Measurements from ENCODE around the gene COMMD10. TPM values are rescaled to one million over a fixed set of nuclear protein-coding genes. Genes with fewer than 3 reads are reported as not detected.
A peak's percentile ranks its signal among the peaks of the same experiment; 100 is the strongest.

COMMD10 gene
- total RNA-seq, 3 donors from 2014 or later (not counting 1 experiment from before 2014, with no cell fraction given): 28.7 to 41.1 (median 35.1) TPM

- no peaks in the 10 kb centered on the region for H3K27me3 Mint-ChIP-seq (ENCODE audit: low read depth in 2 of 2)
- ATAC-seq: no peak
- Histone ChIP-seq H3K36me3 (ENCODE audit: control insufficient read depth, insufficient read depth, low read length) (peaks cover 2% of the 10 kb centered on the region), H3K9me3 (ENCODE audit: control insufficient read depth, insufficient read depth, low read length) (no peaks in the 10 kb centered on the region), H3K4me1 (ENCODE audit: control insufficient read depth, insufficient read depth, low read length) (peaks cover 3% of the 10 kb centered on the region), H3K27me3 (ENCODE audit: control insufficient read depth, insufficient read depth, low read length) (no peaks in the 10 kb centered on the region), H3K4me3 (ENCODE audit: low read length) (no peak overlapping the region), H3K27ac (ENCODE audit: low read length) (no peak overlapping the region)
- DNase-seq: no peak
- peaks cover 9 to 12% of the 10 kb centered on the region in 2 donors for H3K4me1 Mint-ChIP-seq
- intact Hi-C loops (cut with micrococcal nuclease): no loop called here
- no peaks in the 10 kb centered on the region for H3K9me3 Mint-ChIP-seq
- no peak overlapping the region for H3K4me3 Mint-ChIP-seq
- H3K36me3 Mint-ChIP-seq: no peaks in the 10 kb centered on the region
- no peak for TF ChIP-seq CTCF (IDR thresholded peaks at IDR 0.05)
- no peak overlapping the region for H3K27ac Mint-ChIP-seq
- WGBS (ENCODE audit: insufficient coverage): no CpG with 5 or more reads among the region's 2 CpGs
Measured at GRCh38 chr5:116130976-116131375, 46.2 kb downstream of the COMMD10 start.

- no peak overlapping the region for H3K27ac ChIP-seq (ENCODE audit: low read length)
- intact Hi-C loops (cut with micrococcal nuclease): no loop called here
- H3K4me1 Mint-ChIP-seq: peaks cover 23 to 27% of the 10 kb centered on the region in 2 donors
- no peaks in the 10 kb centered on the region for H3K27me3 Mint-ChIP-seq (ENCODE audit: low read depth in 2 of 2)
- H3K36me3 ChIP-seq (ENCODE audit: control insufficient read depth, insufficient read depth, low read length): peaks cover 2% of the 10 kb centered on the region
- H3K36me3 Mint-ChIP-seq: no peaks in the 10 kb centered on the region
- no peak overlapping the region for H3K4me3 Mint-ChIP-seq
- H3K9me3 Mint-ChIP-seq: no peaks in the 10 kb centered on the region
- DNase-seq: no peak
- no peak overlapping the region for H3K4me3 ChIP-seq (ENCODE audit: low read length)
- no peaks in the 10 kb centered on the region for H3K27me3 ChIP-seq (ENCODE audit: control insufficient read depth, insufficient read depth, low read length)
- TF ChIP-seq CTCF (IDR thresholded peaks at IDR 0.05): no peak
- 100% methylated on average over 1 of the region's 3 CpGs for WGBS (ENCODE audit: insufficient coverage)
- H3K9me3 ChIP-seq (ENCODE audit: control insufficient read depth, insufficient read depth, low read length): no peaks in the 10 kb centered on the region
- H3K4me1 ChIP-seq (ENCODE audit: control insufficient read depth, insufficient read depth, low read length): peaks cover 3% of the 10 kb centered on the region
- H3K27ac Mint-ChIP-seq: peak overlapping the region in 1 of 2 donors; percentile 25
- ATAC-seq: no peak
Measured at GRCh38 chr5:116133281-116133680, 48.5 kb downstream of the COMMD10 start.

GRCh38 chr5:116135344-116135743, 50.5 kb downstream of the COMMD10 start:
- Histone ChIP-seq H3K36me3 (ENCODE audit: control insufficient read depth, insufficient read depth, low read length) (peaks cover 2% of the 10 kb centered on the region), H3K4me1 (ENCODE audit: control insufficient read depth, insufficient read depth, low read length) (peaks cover 3% of the 10 kb centered on the region), H3K9me3 (ENCODE audit: control insufficient read depth, insufficient read depth, low read length) (no peaks in the 10 kb centered on the region), H3K27ac (ENCODE audit: low read length) (no peak overlapping the region), H3K4me3 (ENCODE audit: low read length) (no peak overlapping the region), H3K27me3 (ENCODE audit: control insufficient read depth, insufficient read depth, low read length) (no peaks in the 10 kb centered on the region)
- no peaks in the 10 kb centered on the region for H3K27me3 Mint-ChIP-seq (ENCODE audit: low read depth in 2 of 2)
- H3K4me3 Mint-ChIP-seq: peak overlapping the region; percentile 70
- ATAC-seq (peak; percentile 87 to 93 (median 93)), DNase-seq (peak in 1 of 2 donors; percentile 64)
- WGBS (ENCODE audit: insufficient coverage): no CpG with 5 or more reads among the region's 5 CpGs
- no peaks in the 10 kb centered on the region for H3K9me3 Mint-ChIP-seq
- no peak for TF ChIP-seq CTCF (IDR thresholded peaks at IDR 0.05)
- peak overlapping the region; percentile 44 to 67 for H3K27ac Mint-ChIP-seq
- intact Hi-C loops (cut with micrococcal nuclease): no loop called here
- H3K36me3 Mint-ChIP-seq: no peaks in the 10 kb centered on the region
- H3K4me1 Mint-ChIP-seq: peaks cover 23 to 27% of the 10 kb centered on the region in 2 donors
